ENCODE data around the gene FERMT2. TPM values are rescaled to one million over a fixed set of nuclear protein-coding genes. Genes with fewer than 3 reads are reported as not detected.

The FERMT2 gene
- total RNA-seq, 1 donor from 2014 or later, result 112 TPM

DNA sequence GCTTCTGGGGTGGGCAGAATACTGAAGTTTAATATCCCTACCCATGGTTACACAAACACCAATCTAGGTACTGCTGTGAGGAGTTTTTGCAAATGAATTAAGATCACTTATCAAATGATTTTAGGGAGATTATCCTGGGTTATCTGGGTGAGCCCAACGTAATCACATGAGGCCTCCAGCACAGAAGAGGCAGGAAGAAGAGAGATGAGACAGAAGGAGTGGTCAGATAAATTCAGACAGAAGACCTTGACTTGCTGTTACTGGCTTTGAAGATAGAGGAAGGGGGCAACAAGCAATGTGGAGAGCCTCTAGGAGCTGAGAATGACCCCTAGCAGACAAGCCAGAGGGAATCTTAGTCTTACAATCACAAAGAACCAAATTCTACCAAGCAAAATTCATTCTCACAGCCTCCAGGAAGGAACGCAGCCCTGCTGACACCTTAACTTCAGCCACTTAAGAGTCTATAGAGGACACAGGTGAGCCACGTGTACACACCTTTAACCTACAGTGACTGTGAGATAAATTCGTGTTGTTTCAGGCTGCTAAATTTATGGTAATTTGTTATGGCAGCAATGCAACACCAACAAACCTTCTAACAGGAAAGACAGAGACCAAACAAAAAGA lies 49.4 kb downstream of the FERMT2 start:
- DNase-seq (ENCODE audit: low read depth, low spot score), result no peak

DNA sequence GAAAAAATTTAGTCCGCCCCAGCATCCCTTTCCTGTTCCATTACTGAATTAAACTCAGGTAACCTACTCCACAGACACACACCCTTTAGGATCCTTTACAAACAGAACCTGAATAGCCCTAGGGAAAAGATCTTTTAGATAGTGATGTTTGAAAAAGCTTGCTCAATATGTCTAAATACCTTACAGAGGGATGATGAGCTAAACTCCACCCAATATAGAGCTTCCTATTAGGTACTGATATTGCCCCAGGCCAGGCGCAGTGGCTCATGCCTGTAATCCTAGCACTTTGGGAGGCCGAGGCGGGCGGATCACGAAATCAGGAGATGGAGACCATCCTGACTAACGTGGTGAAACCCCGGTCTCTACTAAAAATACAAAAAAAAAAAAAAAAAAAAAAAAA lies 50.1 kb downstream of the FERMT2 start:
- no peak for DNase-seq (ENCODE audit: low read depth, low spot score)

DNA sequence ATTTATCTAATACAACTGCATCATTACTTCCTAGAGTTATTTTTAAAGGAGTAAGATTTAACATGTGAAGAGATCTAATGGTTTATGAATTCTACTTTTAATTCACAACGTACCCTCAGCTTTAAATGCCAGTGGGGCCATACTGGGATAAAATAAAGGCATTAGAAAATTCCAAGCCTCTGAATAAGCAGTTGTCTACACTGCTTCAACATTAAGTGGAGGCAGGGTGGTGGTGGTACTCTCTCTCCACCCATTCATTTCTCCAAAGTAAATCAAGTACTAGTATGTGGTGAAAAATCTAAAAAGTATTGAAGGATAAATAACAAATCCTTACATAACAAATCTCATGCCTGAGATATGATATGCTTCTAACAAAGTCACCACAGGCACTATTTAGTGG lies 52.4 kb downstream of the FERMT2 start:
- DNase-seq (ENCODE audit: low read depth, low spot score), result no peak

DNA sequence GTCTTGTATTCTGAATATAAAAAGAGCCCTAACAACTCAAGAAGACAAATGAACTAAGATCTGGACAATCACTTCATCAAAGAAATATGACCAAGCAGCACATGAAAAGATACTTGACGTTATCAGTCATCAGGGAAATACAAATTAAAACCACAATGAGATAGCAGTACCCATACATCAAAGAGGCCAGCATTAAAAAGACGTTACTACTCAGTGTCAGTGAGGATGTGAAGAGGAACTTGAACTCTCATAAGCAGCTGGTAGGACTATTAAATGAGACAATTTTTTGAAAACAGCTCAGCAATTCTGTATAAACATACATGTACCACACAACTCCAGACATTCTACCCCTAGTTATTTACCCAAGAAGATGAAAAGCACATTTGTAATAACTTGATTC lies 55.9 kb downstream of the FERMT2 start:
- DNase-seq (ENCODE audit: low read depth, low spot score), result no peak

DNA sequence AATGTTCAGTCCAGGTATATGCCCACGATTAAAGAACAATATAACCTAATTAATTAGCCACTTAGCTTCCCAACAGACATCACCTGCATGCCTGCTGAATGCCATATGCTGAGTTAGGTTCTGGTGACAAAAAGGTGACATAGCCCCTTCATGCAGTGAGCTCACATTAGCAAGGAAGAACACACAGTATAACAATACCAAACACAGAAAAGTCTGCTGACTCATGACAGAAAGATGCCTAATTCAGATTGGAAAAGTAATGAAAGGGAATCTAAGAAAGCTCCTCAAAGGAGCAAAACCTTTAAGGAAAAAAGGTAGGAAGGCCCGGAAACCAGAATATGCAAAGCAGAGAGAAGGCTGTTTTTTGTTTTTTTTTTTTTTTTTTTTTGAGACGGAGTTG lies 59.0 kb downstream of the FERMT2 start:
- DNase-seq (ENCODE audit: low read depth, low spot score), result no peak

DNA sequence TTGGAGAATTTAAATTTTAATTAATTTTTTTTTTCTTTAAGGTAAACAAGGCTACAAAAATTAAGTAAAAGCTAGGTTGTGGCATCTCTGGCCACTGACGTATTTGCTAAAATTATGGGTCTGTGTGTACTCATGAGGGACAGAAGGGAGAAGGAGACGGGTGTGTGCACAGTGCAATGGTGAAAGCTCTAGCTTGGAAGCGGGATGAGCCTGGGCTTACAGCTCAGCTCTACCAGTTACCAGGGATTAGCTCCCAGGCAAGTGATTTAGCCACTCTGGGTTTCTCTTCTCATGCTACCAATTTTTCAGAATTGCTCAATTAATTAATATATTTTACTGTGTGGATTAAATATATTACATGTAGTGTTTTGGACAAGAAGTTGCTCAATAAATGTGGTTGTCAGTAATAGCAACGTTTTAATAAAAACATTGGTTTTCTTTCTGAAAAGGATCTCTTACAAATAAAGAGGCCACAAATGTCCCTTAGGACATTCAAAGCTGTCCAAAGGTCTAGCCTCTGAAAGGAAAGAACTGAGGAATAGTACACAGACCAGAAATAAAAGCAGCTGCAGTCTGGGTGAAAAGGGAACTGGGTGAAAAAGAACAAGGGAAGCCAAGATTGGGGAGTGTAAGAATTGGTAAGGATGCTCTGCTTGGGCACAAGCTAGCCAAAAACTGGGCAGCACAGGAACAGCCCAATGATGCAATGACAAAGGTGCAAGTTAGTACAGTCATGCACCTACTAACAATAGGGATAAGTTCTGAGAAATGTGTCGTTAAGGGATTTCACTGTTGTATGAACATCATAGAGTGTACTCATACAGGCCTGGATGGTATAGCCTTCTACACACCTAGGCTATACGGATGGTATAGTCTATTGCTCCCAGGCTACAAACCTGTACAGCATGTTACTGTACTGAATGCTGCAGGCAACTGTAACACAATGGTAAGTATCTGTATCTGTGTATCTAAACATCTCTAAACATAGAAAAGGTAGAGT lies 61.7 kb downstream of the FERMT2 start:
- DNase-seq (ENCODE audit: low read depth, low spot score), result no peak

DNA sequence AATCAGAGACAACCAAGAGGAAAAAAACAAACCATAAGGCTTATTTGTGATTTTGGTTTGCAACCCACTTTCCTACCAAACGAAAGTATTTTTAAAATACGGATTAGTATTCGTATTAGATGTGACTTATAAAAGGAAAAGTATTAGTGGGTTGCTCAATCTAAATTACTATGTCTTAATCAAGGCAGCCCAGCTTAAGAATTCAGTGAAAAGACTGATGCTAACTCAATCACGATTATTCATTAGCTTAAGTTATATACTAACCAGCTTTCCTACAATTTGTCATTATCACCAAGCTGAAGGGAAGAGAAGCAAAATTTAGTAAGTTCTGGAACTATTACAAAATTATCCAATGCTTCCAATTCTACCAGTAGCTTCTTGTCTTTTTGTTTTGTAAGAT lies 62.7 kb downstream of the FERMT2 start:
- no peak for DNase-seq (ENCODE audit: low read depth, low spot score)

DNA sequence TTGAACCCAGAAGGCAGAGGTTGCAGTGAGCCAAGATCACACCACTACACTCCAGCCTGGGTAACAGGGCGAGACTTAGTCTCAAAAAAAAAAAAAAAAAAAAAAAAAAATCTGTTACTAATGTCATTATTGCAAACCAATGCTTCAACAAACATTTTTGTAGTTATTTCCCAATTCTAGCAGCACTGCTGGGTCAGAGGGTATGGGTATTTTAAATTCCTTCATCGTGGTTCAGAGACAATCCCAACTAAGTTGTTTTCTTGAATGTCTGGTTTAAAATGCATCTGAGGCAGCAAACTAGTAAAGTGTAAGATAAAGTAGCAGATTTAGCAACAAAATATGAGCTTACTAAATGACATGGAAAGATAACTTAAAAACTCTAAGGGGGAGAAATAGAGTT lies 65.6 kb downstream of the FERMT2 start:
- DNase-seq (ENCODE audit: low read depth, low spot score), result no peak

DNA sequence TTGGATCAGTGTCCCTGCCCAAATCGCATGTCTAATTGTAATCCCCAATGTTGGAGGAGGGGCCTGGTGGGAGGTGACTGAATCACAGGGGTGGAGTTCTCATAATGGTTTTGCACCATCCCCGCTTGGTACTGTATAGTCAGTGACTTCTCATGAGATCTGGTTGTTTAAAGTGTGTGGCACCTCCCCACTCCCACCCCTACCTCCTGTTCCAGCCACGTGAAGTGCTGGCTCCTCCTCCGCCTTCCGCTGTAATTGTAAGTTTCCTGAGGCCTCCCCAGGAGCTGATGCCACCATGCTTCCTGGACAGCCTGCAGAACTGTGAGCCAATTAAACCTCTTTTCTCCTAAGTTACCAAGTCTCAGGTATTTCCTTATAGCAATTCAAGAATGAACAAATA lies 67.2 kb downstream of the FERMT2 start:
- DNase-seq (ENCODE audit: low read depth, low spot score), result no peak

DNA sequence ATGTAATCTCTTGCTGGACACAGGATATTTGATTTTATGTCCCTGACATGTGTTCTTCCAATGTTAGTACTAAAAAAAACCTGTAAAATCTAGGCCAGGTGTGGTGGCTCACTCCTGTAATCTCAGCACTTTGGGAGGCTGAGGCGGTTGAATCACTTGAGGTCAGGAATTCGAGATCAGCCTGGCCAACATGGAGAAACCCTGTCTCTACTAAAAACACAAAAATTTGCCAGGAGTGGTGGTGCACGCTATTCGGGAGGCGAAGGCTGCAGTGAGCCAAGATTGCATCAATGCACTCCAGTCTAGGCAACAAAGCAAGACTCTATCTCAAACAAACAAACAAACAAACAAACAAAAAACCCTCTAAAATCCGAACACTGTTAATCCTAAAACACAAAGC lies 68.0 kb downstream of the FERMT2 start:
- DNase-seq (ENCODE audit: low read depth, low spot score), result no peak

DNA sequence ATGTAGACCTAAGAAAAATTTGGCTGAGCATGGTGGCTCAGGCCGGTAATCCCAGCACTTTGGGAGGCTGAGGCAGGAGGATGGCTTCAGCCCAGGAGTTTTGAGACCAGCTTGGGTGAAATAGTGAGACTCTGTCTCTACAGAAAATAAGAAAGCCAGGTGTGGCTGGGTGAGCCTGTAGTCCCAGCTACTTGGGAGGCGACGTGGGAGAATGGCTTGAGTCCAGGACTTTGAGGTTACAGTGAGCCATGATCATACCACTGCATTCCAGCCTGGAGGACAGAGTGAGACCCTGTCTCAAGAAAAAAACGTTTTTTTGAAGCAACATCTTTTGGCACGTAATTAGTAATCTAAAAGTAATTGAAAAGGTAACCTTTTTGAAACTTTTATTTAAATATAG lies 70.9 kb downstream of the FERMT2 start:
- no peak for DNase-seq (ENCODE audit: low read depth, low spot score)

DNA sequence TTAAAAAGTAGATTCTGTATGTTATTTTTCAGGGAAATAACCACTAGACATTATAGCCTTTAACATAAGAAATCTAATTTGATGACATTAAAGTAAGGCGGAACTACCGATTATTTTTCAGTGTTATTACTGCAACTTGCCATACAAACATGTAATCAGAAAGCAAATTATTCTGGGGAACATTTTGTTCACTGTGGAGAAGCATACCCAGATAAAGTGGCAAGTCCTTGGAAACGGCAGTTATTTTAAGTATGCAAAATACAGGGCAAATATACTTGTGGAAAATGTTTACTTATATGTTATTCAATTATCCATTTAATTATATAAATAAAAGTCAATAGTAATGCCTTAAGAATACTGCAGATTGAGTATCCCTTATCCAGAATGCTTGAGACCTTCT lies 71.9 kb downstream of the FERMT2 start:
- DNase-seq (ENCODE audit: low read depth, low spot score), result no peak

DNA sequence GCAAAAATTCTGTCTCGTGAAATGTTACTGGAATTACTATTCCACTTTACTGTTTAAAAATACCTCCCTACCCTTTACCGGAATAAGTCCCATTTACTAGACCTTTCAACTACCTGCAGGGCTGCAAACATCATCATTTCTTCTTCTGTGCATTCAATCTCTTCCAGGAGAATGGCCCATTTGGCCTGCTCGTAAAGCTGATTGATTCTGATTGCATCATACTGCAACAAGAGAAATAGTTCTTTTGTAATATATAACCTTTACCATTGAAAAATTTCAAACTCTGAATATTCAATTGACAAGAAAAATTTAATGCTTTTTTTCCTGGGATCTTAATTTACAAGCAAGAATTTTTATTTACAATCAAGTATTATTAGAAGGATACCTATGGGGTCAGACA lies 72.4 kb downstream of the FERMT2 start:
- DNase-seq (ENCODE audit: low read depth, low spot score), result no peak

DNA sequence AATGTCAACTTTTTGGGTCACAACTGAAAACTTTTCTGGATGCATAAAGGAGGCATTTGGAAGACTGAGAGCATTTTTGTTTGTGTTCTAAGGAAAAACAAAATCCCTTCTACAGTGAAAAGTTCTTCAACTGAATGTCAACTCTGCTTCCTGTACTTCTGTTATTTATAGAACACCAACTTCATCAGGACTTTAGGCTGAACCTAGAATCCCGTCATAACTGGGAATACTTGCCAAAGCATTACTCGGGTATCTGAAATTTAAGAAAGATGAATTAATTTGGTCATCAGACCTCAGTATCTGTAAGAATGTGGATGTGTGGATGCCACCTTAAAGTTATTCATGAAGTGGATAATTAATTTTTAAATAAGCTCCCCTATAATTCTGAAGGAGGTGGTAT lies 73.2 kb downstream of the FERMT2 start:
- DNase-seq (ENCODE audit: low read depth, low spot score), result no peak

DNA sequence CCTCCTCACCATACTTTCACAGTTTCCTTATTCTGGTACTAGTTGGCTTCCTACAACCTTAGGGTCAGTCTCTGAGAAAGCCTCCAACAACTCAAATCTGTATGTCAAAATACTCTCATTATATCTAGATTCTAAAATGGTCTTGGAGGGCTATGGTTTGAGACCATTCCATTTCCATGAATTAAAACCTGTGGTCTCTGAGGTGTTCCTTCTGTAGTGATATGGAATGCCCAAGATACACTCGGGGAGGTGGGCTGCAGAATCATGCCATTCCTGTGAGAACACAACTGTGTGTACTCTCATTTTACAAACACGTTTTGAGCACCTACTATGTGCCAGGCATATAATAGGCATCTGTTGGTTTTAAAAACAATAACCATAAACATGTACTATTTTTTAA lies 74.0 kb downstream of the FERMT2 start:
- no peak for DNase-seq (ENCODE audit: low read depth, low spot score)

DNA sequence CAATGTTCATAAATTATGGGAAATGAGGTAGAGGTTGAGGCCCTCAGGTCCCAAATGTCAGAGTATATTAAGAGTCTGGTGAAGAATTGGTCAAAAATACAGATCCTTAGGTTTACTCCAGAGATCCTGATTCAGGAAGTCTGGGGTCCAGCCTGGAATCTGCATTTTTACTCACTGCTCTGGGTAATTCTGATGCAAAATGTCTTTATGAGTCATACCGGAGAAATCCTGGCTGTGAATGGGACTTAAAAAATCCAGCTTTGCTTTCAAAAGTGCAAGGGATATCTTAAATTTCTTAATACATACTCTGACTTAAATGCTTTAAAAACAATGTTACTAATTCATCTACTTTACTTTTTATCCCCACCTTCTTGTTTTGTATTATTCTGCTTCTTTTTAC lies 74.5 kb downstream of the FERMT2 start:
- DNase-seq (ENCODE audit: low read depth, low spot score), result no peak

DNA sequence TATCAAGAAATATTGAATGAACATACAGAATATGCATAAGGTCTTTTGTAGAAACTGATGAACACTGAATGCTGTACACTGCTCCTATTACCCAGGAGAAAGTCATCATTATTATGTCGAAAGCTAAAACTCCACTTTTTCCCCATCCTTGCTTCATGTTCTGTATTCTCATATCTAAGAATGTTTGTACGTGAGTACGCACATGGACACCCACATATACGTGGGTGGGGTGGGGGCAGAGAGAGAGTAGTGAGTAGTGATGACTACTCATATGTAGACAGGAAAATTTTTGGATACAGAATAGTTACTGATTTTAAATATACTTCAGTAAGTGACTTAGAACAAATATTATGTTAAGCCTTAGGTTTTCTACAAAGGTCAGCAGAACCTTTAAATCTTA lies 75.1 kb downstream of the FERMT2 start:
- no peak for DNase-seq (ENCODE audit: low read depth, low spot score)

DNA sequence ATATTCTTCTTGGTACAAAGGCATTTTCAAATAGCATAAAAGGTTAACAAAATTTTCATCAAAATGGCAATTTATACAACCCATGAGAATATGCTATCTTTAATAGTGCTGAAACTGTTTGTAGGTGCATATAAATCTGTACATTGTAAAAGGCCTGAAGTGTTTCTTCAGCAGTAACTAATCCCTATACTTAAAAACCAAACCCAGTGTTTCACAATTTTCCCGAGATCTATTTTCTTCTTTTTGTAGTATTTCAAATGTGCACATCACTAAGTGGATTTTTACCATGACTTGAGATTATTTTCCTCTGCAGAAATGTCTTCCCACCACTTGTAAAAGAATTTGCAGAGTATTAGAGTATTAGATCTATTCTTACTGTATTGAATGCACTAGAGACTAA lies 76.5 kb downstream of the FERMT2 start:
- no peak for DNase-seq (ENCODE audit: low read depth, low spot score)

DNA sequence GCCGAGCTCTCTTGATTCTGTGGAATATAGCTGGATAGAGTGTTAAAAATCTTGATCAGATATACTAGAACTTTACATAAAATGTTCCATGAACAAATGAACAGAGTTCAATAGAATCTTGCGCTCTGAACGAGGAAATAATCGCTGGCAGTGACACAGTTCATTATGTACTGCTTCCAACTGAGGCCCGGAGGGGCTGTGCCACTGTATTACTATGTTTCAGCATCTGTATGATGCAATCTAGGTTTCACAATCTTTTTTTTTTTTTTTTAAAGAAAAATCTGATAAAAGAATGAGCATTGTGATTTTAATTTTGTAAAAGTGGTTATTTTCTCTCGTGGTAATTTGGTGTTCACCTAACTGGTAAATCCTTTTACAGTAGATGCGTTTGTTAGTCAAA lies 77.2 kb downstream of the FERMT2 start:
- DNase-seq (ENCODE audit: low read depth, low spot score), result no peak

DNA sequence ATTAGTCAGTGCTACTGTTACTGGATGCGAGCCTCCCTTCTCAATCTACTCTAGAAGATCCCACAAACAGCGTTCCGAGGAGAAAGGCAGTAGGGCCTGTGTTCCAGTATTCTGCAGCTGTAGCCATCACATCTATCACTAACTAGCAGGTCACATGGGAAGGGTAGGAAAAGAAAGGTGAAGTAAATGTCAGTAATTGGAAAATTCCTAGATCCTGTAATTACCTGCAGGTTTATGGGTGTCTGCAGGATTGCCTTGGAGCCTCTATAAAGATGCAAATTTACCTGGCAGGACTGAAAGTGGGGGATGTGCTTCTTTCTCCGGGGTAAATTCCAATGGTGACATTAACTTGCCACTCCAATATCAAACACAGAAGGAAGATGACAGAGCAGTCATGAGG lies 77.8 kb downstream of the FERMT2 start:
- no peak for DNase-seq (ENCODE audit: low read depth, low spot score)

DNA sequence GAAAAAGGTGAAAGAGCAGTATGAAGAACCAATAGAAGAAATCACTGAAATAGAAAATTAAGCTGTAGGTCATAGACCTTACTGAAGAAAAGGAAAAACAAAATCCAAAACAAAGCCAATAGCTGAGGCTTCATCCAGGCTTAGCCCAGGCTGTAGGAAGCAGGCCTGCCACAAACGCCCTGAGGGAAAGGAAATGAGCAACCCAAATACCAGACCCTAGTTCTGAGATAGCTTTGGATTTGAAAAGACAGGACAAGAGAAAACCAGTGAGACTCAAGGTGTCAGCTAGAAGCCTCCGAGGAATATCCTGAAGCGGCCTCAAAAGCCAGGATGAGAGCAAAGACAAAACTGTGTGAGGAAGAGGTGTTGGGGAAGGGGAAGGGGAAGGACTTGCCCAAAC lies 79.2 kb downstream of the FERMT2 start:
- no peak for DNase-seq (ENCODE audit: low read depth, low spot score)

DNA sequence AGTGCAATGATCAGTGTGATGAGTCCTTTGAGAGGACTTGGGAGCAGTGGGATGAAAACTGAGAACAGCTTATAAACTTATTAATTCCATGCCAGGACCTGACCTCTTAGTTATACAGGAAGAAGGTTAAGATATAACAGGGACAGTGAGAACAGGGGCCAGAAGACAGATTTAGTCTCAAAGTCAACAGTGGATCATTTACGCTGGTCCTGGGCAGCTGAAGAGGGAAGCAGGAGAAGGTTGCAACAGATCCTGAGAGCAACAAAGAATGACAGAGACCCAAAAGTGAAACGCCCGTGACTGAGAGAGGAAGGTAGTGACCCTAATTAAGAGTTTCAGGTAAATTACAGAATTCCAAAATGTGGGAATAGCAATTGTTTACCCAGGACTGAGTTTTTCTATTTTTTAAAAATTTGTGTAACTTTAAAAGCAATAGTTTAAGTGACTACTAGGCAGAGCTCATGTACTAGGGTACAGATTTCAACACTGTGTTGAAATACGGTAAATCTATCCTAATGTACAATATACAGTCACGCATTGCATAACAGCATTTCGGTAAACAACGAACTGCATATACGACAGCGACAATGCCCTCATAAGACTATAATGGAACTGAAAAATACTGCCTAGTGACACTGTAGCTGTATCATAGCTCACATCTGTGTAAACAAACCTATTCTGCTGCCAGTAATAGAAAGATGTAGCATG lies 81.8 kb downstream of the FERMT2 start:
- no peak for DNase-seq (ENCODE audit: low read depth, low spot score)

All from pulmonary artery endothelial cell (primary cell).